ENCODE measurements around the gene SLC13A2. TPM values are rescaled to one million over a fixed set of nuclear protein-coding genes. Genes with fewer than 3 reads are reported as not detected.
"Not testable (repeated sequence)": the region's sequence is repeated elsewhere in the genome, so short reads cannot be mapped to it uniquely, and the experiment has no call there.

Gene SLC13A2
- total RNA-seq, 6 donors from 2014 or later: 0.10 to 0.61 (median 0.14) TPM; not detected in 3

DNA sequence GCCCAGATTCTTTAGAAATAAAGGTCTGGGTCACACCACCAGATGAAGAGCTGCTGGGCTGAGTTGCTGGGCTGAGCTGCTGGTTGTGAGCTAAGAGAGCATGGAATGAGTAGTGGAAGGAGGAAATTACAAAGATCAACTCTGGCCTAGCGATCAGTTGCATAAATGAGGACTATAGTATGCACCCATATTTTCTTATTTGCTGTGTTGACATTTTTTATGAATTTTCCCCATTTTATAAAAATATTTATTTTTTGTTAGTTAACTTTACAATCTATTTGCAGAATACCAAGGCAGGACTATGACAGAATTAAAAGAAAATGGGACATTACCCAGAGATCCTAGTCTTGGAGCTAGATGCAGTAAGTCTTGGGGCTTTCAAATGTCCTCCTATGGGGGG is 23.6 kb upstream of the SLC13A2 start:
- no peaks in the 10 kb centered on the region for H3K9me3 ChIP-seq
- TF ChIP-seq EP300 (IDR thresholded peaks at IDR 0.05) (no peak), POLR2A (IDR thresholded peaks at IDR 0.05) (no peak), POLR2AphosphoS5 (IDR thresholded peaks at IDR 0.05) (no peak)
- TF ChIP-seq, protein P1, sequence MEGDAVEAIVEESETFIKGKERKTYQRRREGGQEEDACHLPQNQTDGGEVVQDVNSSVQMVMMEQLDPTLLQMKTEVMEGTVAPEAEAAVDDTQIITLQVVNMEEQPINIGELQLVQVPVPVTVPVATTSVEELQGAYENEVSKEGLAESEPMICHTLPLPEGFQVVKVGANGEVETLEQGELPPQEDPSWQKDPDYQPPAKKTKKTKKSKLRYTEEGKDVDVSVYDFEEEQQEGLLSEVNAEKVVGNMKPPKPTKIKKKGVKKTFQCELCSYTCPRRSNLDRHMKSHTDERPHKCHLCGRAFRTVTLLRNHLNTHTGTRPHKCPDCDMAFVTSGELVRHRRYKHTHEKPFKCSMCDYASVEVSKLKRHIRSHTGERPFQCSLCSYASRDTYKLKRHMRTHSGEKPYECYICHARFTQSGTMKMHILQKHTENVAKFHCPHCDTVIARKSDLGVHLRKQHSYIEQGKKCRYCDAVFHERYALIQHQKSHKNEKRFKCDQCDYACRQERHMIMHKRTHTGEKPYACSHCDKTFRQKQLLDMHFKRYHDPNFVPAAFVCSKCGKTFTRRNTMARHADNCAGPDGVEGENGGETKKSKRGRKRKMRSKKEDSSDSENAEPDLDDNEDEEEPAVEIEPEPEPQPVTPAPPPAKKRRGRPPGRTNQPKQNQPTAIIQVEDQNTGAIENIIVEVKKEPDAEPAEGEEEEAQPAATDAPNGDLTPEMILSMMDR (IDR thresholded peaks at IDR 0.05): no peak
- no peak overlapping the region for H3K27ac ChIP-seq
- no peaks in the 10 kb centered on the region for H3K36me3 ChIP-seq
- H3K27me3 ChIP-seq: no peaks in the 10 kb centered on the region
- DNase-seq (no peak), ATAC-seq (ENCODE audit: low FRiP score in 2 of 2) (no peak)
- 79 to 86% methylated on average over 1 of the region's 1 CpG for WGBS, 2 donors
- H3K4me1 ChIP-seq: no peaks in the 10 kb centered on the region
- no peak overlapping the region for H3K4me3 ChIP-seq

DNA sequence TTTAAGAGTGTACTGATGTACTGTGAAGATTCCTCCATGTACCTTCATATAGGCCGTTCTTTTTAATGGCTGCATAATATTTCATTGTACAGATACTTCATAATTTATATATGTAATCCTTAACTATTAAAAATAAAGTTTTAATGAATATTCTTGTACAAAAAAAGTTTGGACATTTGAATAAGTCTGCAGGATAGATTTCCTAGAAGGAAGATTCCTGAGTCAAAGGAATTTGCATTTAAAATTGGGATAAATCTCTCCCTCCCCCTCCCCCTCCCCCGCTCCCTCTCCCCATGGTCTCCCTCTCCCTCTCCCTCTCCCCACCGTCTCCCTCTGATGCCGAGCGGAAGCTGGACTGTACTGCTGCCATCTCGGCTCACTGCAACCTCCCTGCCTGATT is 15.6 kb upstream of the SLC13A2 start:
- no peak for ATAC-seq (ENCODE audit: low FRiP score in 2 of 2)
- Histone ChIP-seq H3K4me1 (no peaks in the 10 kb centered on the region), H3K4me3 (no peak overlapping the region), H3K36me3 (no peaks in the 10 kb centered on the region), H3K27me3 (no peaks in the 10 kb centered on the region), H3K27ac (no peak overlapping the region), H3K9me3 (no peaks in the 10 kb centered on the region)
- no peak for DNase-seq
- 89% methylated on average over 6 of the region's 6 CpGs for WGBS, 2 donors
- TF ChIP-seq EP300 (IDR thresholded peaks at IDR 0.05) (no peak), POLR2AphosphoS5 (IDR thresholded peaks at IDR 0.05) (no peak), POLR2A (IDR thresholded peaks at IDR 0.05) (no peak)
- TF ChIP-seq, protein P1 (IDR thresholded peaks at IDR 0.05): no peak

DNA sequence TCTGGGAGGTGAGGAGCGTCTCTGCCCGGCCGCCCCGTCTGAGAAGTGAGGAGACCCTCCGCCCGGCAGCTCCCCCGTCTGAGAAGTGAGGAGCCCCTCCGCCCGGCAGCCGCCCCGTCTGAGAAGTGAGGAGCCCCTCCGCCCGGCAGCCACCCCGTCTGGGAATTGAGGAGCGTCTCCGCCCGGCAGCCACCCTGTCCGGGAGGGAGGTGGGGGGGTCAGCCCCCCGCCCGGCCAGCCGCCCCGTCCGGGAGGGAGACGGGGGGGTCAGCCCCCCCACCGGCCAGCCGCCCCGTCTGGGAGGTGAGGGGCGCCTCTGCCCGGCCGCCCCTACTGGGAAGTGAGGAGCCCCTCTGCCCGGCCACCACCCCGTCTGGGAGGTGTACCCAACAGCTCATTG is 14.6 kb upstream of the SLC13A2 start:
- not testable (repeated sequence) for ATAC-seq (ENCODE audit: low FRiP score in 2 of 2); H3K4me1 ChIP-seq; H3K36me3 ChIP-seq; H3K4me3 ChIP-seq; H3K27me3 ChIP-seq; H3K27ac ChIP-seq; H3K9me3 ChIP-seq
- WGBS, 2 donors: 97% methylated on average over 6 to 13 of the region's 32 CpGs
- DNase-seq: peak in 1 of 2 donors; percentile 50

GRCh38 chr17:28460901-28461300 is 12.5 kb upstream of the SLC13A2 start:
- Histone ChIP-seq H3K9me3 (no peaks in the 10 kb centered on the region), H3K36me3 (no peaks in the 10 kb centered on the region), H3K4me1 (peaks cover 0 to 3% (median under 1%) of the 10 kb centered on the region in 4 donors), H3K27ac (no peak overlapping the region), H3K4me3 (no peak overlapping the region), H3K27me3 (no peaks in the 10 kb centered on the region)
- TF ChIP-seq EP300 (IDR thresholded peaks at IDR 0.05) (no peak), POLR2A (IDR thresholded peaks at IDR 0.05) (no peak), POLR2AphosphoS5 (IDR thresholded peaks at IDR 0.05) (no peak)
- ATAC-seq (ENCODE audit: low FRiP score in 2 of 2) (peak in 1 of 2 donors; percentile 49), DNase-seq (peak in 1 of 2 donors; percentile 48)
- WGBS, 2 donors: 91 to 92% methylated on average over 7 to 10 of the region's 10 CpGs

GRCh38 chr17:28466001-28466400 is 7.4 kb upstream of the SLC13A2 start:
- WGBS, 2 donors: 34 to 59% methylated on average over 7 to 9 of the region's 9 CpGs
- TF ChIP-seq, protein P1 (IDR thresholded peaks at IDR 0.05): no peak
- TF ChIP-seq POLR2AphosphoS5 (IDR thresholded peaks at IDR 0.05) (no peak), EP300 (IDR thresholded peaks at IDR 0.05) (no peak), POLR2A (IDR thresholded peaks at IDR 0.05) (no peak)
- DNase-seq: no peak

DNA sequence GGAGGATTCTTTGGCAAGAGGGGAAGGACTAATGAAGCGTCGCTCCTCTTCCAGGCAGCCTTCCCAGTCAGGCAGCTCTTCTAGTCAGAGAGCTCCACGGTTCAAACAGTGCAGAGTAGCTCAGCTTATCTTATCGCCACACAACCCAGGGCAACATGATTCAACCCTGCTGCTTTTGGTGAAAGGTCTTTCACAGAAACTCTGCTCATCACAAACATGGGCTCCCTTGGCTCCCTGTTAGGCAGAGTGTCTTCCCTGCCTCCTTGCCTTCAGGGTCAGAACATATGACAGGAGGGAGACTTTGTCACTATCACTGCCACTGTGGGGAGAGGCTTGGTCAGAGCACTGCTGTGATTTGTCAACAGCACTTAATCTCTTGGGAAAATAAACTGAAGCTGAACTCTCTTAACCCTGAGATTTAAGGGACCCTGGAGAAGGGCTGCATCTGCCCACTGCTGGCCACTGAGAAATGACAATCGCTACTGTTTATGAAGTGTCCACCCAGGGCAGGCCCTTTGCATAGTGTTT is 6.9 kb upstream of the SLC13A2 start:
- H3K27ac ChIP-seq: no peak overlapping the region
- TF ChIP-seq, protein P1 (IDR thresholded peaks at IDR 0.05): no peak
- TF ChIP-seq POLR2A (IDR thresholded peaks at IDR 0.05) (no peak), EP300 (IDR thresholded peaks at IDR 0.05) (no peak), POLR2AphosphoS5 (IDR thresholded peaks at IDR 0.05) (no peak)
- DNase-seq (no peak), ATAC-seq (ENCODE audit: low FRiP score in 2 of 2) (no peak)
- no peaks in the 10 kb centered on the region for H3K36me3 ChIP-seq
- H3K27me3 ChIP-seq: no peaks in the 10 kb centered on the region
- peaks cover 6 to 19% (median 14%) of the 10 kb centered on the region in 4 donors for H3K4me1 ChIP-seq
- WGBS, 2 donors: 32 to 34% methylated on average over 5 of the region's 5 CpGs
- no peak overlapping the region for H3K4me3 ChIP-seq
- H3K9me3 ChIP-seq: no peaks in the 10 kb centered on the region

More at GRCh38 chr17:28466001-28466400, 7.4 kb upstream of the SLC13A2 start:
- ATAC-seq (ENCODE audit: low FRiP score in 2 of 2): no peak
- Histone ChIP-seq H3K9me3 (no peaks in the 10 kb centered on the region), H3K4me3 (no peak overlapping the region), H3K27ac (no peak overlapping the region), H3K36me3 (no peaks in the 10 kb centered on the region), H3K27me3 (no peaks in the 10 kb centered on the region), H3K4me1 (peaks cover 6 to 19% (median 14%) of the 10 kb centered on the region in 4 donors)

Data from upper lobe of left lung (tissue), 6 donors.